ENCODE measurements around the gene NUP62CL.
"Not testable (repeated sequence)": the region's sequence is repeated elsewhere in the genome, so short reads cannot be mapped to it uniquely, and the experiment has no call there.

NUP62CL gene, protein sequence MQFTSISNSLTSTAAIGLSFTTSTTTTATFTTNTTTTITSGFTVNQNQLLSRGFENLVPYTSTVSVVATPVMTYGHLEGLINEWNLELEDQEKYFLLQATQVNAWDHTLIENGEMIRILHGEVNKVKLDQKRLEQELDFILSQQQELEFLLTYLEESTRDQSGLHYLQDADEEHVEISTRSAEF

DNA sequence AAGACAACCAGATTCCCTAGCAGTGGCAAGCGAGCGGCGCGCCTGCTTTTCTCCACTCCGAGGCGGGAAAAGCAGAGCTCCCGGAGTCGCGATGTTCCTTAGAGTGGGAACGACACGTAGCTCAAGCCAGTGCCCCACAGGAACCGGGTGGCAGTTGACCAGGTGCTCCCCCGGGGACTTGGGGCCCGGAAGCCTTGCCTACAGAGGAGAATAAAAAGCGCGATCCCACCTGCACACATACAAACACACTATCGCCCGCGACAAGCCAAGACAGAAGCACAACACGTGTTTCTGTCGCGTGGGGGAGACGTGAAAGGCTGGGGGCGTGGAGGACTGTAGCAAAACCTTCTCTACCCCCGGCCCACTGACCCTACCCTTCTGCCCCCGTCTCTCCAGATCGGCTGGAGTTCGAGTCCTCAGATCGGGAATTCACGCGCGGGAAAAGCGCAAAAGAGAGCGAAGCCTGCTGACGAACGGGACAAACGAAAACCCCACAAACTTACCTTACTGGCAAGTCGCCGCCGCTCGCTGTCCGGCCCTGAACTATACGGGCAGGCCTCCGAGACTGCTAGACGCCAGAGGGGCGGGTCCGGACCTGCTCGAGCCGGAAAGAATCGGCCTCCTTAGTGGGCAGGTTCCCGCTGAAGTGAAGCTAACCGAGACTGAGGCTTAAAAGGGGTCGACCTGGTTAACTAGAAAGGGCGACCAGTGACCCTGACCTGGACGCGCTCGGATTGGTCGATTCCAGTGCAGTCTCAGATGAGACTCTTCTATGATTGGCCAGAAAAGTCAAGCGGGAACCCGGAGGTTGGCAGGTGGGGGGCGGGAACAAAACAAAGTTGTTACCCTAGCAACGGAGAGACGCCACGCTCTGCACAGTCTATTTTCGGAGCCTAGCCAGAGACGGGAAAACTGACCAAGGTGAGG lies at the start of gene NUP62CL, which contains the start of gene DNAAF6:
Gene NUP62CL (minus strand): TSS at position 664 of the 927 bp plus-strand sequence. CDS start 31,287 bp downstream, outside the sequence.
Gene DNAAF6 (plus strand): TSS at position 842 of the 927 bp plus-strand sequence. CDS start 6,265 bp downstream, outside the sequence.
- peak; percentile 60 for DNase-seq (ENCODE audit: low read depth)

DNA sequence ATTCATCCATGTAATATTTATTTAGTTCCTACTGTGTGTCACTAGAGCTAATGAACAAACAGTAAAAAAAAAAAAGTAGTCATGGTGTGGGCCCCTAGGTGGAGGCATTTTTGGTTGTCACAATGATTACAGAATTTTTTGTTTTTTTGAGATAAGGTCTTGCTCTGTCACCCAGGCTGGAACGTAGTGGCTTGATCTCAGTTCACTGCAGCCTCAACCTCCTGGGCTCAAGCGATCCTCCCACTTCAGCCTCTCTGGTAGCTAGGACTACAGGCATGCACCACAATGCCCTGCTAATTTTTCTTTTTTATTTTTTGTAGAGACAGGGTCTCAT lies 22.2 kb upstream of the NUP62CL start:
- DNase-seq (ENCODE audit: low read depth): no peak

DNA sequence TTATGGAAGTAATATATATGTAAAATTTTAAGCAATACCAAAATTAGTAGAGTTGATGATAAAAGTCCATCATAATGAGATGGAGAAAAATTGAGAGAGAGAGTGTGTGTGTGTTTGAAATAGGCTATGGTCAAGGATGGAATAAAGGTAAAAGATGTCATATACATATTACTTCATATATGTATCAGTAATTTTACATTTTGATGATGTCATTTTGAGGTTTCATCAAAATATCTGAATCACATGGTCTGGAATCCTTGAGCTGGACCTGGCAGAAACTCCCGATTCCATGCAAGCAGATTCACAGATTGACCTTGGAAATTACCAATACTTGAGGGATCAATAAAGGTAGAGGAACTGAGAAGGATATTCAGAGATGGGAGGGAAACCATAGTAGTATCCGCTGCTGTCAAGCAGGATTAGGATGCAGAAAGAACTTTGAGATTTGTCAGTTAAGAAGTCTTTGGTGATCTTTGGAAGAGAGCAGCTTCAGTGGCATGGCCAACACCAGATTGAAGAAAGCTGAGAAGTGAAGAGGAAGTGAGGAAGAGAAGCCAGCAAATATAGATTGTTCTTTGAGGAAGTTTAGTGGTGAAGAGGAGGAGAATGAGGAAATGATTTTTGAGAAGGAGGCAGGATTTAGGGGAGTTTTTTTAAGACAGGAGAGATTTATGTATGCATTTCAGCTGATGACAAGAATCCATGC lies 21.7 kb upstream of the NUP62CL start:
- DNase-seq (ENCODE audit: low read depth): no peak

DNA sequence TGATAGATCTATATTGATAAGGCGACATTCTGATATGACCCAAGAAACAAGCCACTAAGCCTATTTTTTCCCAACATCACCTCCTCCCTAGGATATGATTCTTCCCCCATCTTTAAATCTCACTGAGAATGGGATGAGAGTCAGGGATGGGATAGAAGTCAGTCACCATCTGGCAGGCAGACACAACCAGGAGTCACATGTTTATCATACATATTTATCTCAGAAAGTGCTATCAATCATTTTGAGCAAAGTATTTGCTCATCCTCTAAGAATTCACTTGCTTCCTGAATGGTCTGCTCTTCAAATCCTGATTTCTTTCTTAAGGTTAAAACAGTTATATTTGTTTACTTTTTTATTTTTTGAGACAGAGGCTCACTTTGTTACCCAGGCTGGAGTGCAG lies 20.5 kb upstream of the NUP62CL start:
- peak; percentile 0 for DNase-seq (ENCODE audit: low read depth)

DNA sequence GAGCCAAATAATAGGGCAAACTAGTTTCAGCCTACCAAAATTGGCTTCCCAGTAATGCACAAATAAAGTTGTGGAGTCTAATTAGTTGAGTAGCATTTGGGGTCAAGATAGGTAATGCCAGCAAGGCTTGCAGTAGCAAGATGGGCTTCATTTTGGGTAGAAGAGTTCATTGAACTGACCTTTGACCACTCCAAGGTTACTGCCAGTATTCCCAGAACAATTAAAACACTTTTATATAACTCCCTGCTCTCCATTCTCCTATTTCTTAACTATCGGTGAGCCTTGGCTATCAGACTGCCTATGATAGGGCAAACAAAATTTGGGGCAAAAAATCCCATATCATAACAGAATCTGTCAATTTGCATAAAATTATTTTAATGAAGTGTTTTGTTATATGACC lies 7.2 kb upstream of the NUP62CL start:
- no peak for DNase-seq (ENCODE audit: low read depth)

DNA sequence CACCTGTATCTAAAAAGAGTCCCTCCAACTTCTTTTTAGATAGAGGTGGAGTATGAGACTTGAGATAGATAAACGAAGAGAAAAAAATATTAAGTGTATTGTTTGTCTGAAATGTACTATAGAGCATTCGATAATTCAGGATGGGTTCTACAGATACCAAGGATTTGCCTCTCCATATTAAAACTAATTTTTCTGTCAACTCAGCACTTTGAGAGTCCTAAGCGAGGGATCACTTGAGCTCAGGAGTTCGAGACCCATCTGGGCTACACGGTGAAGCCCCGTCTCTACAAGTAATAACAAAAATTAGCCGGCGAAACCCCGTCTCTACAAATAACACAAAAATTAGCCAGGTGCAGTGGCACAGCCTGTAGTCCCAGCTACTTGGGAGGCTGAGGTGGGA lies 1.7 kb upstream of the NUP62CL start:
- no peak for DNase-seq (ENCODE audit: low read depth)

DNA sequence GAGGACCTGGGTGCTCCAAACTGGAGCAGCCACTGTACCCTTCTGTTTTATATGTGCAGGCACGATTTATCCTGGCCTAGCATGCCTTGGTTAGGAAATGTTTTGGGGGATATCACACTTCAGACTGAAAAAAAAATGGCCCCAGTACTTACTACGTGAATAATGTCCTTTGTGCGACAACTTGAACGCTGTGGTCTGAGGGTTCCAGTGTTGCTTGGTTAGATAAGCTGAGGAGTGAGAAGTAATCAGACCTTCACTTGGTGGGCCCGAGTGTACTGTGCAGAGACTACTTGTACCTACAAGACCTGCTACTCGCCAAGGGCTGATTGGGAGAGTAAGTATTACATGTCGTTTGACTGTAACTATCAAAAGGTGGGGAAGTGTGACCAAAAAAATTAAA lies 856 bp upstream of the NUP62CL start:
- DNase-seq (ENCODE audit: low read depth): no peak

DNA sequence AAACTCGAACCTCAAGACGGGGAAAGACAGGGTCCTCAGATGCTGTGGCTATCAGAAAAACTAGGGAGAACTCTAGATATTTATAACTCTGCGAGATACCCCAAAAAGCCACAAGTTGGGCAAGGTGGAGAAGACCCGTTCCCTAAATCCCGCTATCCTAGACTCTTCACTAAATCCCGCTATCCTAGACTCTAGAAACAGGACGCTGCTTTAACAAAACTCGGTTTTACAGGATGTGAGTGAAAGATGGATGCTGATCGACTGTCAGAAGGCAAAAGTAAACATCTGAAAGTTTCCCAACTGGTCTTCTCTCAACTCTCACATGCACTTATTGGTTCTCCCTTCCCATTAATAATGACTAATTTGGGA lies 448 bp upstream of the NUP62CL start:
- no peak for DNase-seq (ENCODE audit: low read depth)

DNA sequence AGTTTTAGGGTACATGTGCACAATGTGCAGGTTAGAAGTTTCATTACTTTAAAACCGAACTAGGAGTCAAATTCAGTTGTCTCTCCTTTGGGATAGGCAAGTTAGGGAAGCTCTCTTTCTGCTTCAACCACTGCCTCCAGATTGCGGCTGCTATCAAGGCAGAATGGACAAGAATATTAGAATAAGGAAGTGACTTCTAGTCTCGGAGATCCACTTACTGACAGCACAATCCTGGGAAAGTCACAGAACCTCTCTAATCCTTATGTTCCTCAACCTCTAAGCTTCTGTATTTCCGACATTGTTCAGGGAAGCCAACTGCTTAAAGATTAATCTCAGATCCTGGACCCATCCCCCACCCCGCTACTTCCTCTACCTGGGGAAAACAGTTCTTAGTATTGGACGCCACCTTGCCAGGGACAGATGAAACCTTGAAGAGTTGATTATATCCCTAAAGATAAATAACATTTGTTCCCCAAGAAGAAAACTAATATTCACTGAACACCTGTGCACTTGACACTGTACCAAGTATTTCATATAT lies 2.1 kb downstream of the NUP62CL start:
- DNase-seq (ENCODE audit: low read depth): no peak

DNA sequence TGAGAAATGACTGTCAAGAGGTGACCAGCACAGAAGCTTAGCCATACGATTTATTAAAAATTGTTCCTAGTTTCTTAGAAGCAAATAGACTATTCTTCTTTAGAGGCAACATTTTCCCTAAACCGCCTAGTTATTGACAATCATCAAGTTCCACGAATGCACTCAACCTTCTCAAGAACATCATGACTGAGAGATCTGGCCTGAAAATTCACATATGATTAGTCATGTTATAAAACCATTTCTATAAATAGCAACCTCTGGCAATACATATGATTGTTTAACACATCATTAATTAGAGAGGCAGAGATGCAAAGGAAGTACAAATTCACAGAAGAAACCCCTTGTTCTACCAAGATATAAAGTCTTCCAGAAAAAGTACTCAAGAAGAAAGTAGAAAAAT lies 6.7 kb downstream of the NUP62CL start:
- no peak for DNase-seq (ENCODE audit: low read depth)

DNA sequence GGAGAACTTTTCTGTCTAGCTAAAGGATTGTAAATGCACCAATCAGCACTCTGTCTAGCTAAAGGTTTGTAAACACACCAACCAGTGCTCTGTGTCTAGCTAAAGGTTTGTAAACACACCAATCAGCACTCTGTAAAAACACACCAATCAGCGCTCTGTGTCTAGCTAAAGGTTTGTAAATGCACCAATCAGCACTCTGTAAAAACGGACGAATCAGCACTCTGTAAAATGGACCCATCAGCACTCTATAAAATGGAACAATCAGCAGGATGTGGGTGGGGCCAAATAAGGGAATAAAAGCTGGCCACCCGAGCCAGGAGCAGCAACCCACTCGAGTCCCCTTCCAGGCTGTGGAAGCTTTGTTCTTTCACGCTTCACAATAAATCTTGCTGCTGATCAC lies 8.2 kb downstream of the NUP62CL start:
- DNase-seq (ENCODE audit: low read depth): not testable (repeated sequence)

DNA sequence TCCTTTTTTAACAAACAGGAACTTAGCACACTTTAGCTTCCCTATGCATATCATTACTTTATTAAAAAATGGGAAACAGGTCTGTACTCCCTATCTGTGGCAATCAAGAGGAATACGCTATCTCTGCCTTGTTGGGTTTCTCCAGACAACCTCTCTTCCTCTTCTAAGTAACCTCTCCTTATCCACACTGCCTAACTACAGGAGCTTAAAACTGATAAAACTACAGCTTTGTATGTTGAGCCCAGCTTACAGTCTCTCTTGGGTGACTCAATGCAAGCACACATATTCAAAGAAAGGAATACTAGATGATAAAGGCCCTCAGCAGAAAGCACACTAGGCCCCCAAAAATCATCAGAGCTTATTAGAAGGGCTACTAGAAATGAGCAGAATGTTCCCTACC lies 8.9 kb downstream of the NUP62CL start:
- DNase-seq (ENCODE audit: low read depth): no peak

DNA sequence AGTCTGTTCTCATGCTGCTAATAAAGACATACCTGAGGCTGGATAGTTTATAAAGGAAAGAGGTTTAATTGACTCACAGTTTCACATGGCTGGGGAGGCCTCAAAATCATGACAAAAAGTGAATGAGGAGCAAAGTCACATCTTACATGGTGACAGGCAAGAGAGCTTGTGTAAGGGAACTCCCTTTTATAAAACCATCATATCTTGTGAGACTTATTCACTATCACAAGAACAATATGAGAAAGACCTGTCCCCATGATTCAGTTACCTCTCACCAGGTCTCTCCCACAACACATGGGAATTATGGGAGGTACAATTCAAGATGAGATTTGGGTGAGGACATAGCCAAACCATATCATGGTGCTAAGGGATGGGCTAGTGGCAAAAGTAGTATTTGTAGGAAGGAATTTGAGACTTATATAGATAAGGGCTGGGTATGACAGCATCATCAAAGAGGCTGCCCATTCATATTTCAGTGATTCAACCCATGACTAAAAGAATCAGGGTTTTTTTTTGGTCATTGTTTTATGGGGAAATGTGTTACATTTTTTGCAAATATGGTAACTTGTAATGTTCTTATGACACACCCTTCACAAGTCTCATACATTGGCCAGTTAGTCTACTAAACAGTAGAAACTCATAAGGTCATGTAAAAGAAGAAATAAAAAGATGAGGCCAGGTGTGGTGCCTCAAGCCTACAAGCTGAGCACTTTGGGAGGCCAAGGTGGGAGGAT lies 34.7 kb downstream of the NUP62CL start:
- DNase-seq (ENCODE audit: low read depth): peak; percentile 1

DNA sequence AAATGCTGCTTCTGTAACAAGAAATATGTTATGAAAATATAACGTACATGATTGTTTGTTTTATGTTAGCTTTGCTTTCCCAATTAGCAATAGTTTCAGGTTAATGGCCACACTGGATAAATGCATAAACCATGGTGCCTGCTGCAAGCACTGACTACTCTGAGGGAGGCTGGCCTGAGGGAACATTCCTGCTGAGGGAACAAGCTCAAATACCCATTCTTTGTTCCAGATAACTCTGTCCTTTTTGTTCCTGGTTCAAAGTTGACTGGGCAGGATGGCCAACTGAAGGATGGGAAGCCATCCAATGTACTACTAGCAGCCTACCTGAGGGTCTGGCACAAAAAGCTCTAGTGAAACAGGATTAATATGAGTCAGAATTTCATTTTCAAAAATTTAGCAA lies 37.5 kb downstream of the NUP62CL start:
- DNase-seq (ENCODE audit: low read depth): no peak

DNA sequence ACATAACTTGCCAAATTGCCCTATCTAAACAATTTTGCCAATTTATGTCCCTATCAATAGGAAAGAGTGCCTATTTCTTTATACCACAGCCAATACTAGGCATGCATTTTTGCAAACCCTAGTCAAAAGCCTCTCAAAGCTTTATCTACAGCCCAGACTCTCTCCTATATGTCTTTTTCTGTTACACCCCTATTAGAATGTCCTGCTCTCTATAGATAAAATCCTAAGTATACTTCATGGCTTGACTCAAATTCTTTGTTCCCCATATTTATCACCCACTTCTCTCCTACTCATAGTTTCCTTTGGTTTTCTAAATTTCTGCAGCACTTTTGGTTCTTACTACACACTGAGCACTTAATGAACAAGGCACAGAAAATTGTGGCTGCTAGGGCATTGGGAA lies 38.0 kb downstream of the NUP62CL start:
- no peak for DNase-seq (ENCODE audit: low read depth)

DNA sequence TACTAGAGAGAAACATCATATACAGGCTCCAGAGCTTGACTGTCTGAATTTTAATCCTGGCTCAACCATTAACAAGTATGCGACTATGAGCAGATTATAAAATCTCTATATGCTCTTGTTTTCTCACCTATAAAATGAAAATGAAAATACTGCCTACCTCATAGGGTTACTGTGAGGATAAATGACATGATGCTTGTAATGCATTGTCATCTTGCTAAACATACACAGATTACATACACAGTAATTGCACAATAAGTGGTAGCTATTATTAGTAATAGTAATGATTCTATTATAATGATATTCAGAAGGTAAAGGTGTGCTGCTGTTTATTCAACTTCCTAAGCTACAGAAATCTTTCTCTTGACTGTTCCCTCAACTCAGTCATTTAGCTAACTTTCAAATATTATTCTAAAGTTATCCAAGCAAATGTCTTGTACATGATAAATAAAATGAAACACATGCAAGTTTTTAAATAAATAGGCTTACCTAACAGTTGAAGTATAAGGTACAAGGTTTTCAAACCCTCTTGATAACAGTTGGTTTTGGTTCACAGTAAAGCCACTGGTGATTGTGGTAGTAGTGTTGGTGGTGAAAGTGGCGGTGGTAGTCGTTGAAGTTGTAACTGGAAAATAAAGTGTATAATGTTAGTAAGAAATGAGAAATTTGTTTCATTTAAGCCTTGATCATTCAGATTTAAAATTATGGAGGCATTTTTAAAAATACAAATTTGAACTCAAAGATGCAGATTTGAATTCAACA lies 38.9 kb downstream of the NUP62CL start:
- DNase-seq (ENCODE audit: low read depth): no peak

DNA sequence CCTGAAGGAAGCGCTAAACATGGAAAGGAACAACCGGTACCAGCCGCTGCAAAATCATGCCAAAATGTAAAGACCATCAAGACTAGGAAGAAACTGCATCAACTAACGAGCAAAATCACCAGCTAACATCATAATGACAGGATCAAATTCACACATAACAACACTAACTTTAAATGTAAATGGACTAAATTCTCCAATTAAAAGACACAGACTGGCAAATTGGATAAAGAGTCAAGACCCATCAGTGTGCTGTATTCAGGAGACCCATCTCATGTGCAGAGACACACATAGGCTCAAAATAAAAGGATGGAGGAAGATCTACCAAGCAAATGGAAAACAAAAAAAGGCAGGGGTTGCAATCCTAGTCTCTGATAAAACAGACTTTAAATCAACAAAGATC lies 48.6 kb downstream of the NUP62CL start:
- DNase-seq (ENCODE audit: low read depth): not testable (repeated sequence)

DNA sequence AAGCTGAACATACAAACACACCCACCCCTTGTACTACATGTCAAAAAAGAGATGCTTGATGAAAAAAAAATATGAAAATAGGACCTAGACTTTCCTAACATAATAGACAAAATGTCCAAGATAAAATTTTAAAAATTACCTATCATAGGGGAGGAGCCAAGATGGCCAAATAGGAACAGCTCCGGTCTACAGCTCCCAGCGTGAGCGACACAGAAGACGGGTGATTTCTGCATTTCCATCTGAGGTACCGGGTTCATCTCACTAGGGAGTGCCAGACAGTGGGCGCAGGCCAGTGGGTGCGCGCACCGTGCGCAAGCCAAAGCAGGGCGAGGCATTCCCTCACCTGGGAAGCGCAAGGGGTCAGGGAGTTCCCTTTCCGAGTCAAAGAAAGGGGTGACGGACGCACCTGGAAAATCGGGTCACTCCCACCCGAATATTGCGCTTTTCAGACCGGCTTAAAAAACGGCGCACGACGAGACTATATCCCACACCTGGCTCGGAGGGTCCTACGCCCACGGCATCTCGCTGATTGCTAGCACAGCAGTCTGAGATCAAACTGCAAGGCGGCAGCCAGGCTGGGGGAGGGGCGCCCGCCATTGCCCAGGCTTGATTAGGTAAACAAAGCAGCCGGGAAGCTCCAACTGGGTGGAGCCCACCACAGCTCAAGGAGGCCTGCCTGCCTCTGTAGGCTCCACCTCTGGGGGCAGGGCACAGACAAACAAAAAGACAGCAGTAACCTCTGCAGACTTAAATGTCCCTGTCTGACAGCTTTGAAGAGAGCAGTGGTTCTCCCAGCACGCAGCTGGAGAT lies 50.4 kb downstream of the NUP62CL start:
- not testable (repeated sequence) for DNase-seq (ENCODE audit: low read depth)

DNA sequence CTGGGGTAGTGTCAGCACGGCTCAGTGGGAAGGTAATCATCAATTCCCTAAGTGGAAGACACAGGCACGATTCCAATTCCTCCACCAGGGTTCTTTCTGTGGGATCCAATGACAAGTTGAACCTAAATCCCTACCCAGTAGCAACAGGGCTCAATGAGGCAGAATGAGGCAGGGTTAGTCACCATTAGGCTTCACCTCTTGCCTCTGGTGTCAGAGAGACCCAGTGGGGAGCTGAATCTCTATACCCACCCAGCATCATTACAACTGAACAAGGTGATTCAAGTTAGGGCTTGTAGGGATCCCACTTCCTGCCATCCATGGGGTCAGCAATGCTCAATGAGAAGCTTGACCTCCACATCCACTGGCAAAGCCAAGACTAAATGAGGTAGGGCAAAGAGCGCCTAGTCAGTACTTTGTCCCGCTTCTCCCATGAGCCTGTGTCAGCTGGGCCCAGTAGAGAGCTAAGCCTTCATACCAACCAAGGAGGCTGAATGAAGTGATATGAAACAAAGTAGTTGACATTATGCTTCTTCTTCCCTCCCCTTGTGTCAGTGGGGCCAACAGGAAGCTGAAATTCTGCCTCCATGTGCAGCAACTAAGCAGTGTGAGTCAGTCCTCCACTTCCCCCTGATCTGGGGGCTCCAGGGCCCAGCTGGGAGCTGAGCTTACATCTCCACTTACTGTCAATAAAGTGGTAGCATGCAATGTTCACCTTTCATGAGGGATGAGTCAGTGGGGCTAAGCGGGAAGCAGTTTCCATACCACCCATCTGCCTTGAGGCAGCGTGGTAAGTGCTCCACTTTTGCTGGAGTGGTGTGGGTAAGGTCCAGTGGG lies 51.2 kb downstream of the NUP62CL start:
- DNase-seq (ENCODE audit: low read depth): peak; percentile 54

All from ELR (cell line).